ENCODE data around the gene PDCD7.

PDCD7 gene

DNA sequence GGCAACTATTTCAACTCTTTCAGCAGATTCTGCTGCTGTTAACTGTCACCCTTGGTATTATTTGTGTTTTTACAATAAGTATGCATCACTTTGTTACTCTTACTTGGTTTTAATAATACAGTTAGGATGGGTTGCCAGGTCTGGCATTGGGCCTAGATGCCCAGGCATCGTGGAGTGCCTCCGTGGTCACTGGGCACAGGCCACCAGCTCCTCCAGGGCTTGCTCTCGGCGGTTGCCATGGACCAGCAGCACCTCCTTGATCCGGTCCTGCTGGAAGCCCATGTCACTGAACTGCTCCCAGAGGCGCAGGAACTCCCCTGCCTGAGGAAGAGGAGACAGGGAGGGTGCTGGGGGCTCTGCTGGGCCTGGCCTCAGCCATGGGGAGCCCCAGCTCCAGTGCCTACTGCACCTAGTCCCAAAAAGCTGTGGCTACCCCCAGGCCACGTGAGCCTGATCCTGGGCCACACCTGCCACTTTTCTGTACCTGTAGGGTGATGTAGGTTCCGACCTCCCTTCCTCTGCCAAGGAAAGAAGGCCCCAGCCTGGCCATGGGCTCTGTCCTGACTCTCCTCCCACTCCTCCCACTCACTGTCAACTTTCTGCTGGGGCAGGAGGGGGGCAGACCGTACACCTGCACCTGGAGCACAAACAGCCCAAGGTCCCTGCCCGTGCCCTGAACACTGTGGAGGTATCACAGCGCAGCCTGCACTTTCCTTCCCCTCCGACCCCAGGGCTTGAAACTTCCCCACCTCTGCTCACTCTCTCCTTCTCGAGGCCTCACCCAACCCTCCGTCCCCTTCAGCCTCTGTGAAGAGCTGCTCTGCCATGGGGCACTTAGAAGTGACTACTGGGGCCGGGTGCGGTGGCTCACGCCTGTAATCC is 40.5 kb downstream of the PDCD7 start:
- H3K4me2 ChIP-seq (ENCODE audit: insufficient read depth, low read length) = no peak overlapping the region
- H3K9me3 ChIP-seq (ENCODE audit: insufficient read depth, low read length, severe bottlenecking) = no peaks in the 10 kb centered on the region
- H4K20me1 ChIP-seq (ENCODE audit: insufficient read depth, low read length) = no peaks in the 10 kb centered on the region
- H3K79me2 ChIP-seq (ENCODE audit: insufficient read depth, low read length) = no peaks in the 10 kb centered on the region
- no peak overlapping the region for H3K27ac ChIP-seq (ENCODE audit: low read length)
- no peaks in the 10 kb centered on the region for H3K27me3 ChIP-seq (ENCODE audit: insufficient read depth, low read length, poor library complexity)
- H2AFZ ChIP-seq (ENCODE audit: low read depth, low read length) = no peak overlapping the region
- no peak for TF ChIP-seq EZH2 (IDR thresholded peaks at IDR 0.05; ENCODE audit: borderline replicate concordance, low read depth, low read length, severe bottlenecking)
- TF ChIP-seq, protein P1, sequence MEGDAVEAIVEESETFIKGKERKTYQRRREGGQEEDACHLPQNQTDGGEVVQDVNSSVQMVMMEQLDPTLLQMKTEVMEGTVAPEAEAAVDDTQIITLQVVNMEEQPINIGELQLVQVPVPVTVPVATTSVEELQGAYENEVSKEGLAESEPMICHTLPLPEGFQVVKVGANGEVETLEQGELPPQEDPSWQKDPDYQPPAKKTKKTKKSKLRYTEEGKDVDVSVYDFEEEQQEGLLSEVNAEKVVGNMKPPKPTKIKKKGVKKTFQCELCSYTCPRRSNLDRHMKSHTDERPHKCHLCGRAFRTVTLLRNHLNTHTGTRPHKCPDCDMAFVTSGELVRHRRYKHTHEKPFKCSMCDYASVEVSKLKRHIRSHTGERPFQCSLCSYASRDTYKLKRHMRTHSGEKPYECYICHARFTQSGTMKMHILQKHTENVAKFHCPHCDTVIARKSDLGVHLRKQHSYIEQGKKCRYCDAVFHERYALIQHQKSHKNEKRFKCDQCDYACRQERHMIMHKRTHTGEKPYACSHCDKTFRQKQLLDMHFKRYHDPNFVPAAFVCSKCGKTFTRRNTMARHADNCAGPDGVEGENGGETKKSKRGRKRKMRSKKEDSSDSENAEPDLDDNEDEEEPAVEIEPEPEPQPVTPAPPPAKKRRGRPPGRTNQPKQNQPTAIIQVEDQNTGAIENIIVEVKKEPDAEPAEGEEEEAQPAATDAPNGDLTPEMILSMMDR (IDR thresholded peaks at IDR 0.05; ENCODE audit: borderline replicate concordance, extremely low read depth, low read length, poor library complexity, severe bottlenecking) = no peak
- H3K4me1 ChIP-seq (ENCODE audit: insufficient read depth, low read length) = no peaks in the 10 kb centered on the region
- H3K4me3 ChIP-seq (ENCODE audit: low read depth in 1 of 2, low read length in 2 of 2) = no peak overlapping the region
- H3K36me3 ChIP-seq (ENCODE audit: insufficient read depth, low read length) = no peaks in the 10 kb centered on the region
- ATAC-seq (ENCODE audit: insufficient read depth, low read depth) = no peak
- no peak for DNase-seq
- no peak overlapping the region for H3K9ac ChIP-seq (ENCODE audit: low read depth, low read length)

DNA sequence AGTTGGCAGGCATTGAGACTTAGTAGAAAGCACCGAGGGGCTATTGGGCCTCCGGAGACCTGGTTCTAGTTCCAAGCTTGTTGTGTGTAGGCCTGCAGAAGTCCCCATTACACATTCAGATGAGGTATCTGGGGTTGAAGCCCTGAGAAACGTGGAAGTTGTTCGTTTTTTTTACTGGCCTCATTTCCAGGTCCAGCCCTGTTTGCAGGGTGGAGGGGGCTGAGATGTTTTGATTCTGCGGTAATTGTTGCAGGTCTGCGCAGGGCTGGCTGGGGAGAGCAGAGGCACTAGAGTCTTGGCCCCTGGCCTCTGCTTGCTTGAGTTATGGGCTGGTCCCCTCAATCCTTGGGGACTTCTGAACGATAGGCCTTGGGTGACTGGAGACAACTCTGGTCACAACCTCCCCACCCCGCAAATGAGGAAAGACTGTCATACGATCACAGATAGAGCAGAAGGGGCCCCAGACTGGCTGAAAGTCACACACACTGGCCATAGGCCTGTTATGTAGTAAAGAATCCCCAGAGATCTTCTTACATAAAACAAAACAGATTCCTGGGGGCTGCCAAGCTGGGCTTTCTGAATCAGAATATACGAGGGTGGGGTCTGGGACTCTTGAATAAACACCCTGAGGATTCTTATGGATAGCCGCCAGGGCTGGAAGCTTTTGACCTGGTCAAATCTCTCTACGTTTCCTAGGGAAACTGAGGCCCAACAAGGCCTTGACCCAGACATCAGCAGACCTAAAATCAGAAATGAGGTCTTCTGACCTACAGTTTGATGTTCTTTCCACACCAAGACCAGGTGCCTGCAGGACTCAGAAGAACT is 41.5 kb downstream of the PDCD7 start:
- TF ChIP-seq EZH2 (IDR thresholded peaks at IDR 0.05; ENCODE audit: borderline replicate concordance, low read depth, low read length, severe bottlenecking) = no peak
- TF ChIP-seq, protein P1 (IDR thresholded peaks at IDR 0.05; ENCODE audit: borderline replicate concordance, extremely low read depth, low read length, poor library complexity, severe bottlenecking) = no peak
- DNase-seq (no peak), ATAC-seq (ENCODE audit: insufficient read depth, low read depth) (no peak)
- H3K27ac ChIP-seq (ENCODE audit: low read length) = no peak overlapping the region
- H2AFZ ChIP-seq (ENCODE audit: low read depth, low read length) = no peak overlapping the region
- H3K4me3 ChIP-seq (ENCODE audit: low read depth in 1 of 2, low read length in 2 of 2) = no peak overlapping the region
- H4K20me1 ChIP-seq (ENCODE audit: insufficient read depth, low read length) = no peaks in the 10 kb centered on the region
- no peaks in the 10 kb centered on the region for H3K4me1 ChIP-seq (ENCODE audit: insufficient read depth, low read length)
- no peak overlapping the region for H3K4me2 ChIP-seq (ENCODE audit: insufficient read depth, low read length)
- no peaks in the 10 kb centered on the region for H3K36me3 ChIP-seq (ENCODE audit: insufficient read depth, low read length)
- no peaks in the 10 kb centered on the region for H3K9me3 ChIP-seq (ENCODE audit: insufficient read depth, low read length, severe bottlenecking)
- no peak overlapping the region for H3K9ac ChIP-seq (ENCODE audit: low read depth, low read length)
- no peaks in the 10 kb centered on the region for H3K27me3 ChIP-seq (ENCODE audit: insufficient read depth, low read length, poor library complexity)
- H3K79me2 ChIP-seq (ENCODE audit: insufficient read depth, low read length) = no peaks in the 10 kb centered on the region

DNA sequence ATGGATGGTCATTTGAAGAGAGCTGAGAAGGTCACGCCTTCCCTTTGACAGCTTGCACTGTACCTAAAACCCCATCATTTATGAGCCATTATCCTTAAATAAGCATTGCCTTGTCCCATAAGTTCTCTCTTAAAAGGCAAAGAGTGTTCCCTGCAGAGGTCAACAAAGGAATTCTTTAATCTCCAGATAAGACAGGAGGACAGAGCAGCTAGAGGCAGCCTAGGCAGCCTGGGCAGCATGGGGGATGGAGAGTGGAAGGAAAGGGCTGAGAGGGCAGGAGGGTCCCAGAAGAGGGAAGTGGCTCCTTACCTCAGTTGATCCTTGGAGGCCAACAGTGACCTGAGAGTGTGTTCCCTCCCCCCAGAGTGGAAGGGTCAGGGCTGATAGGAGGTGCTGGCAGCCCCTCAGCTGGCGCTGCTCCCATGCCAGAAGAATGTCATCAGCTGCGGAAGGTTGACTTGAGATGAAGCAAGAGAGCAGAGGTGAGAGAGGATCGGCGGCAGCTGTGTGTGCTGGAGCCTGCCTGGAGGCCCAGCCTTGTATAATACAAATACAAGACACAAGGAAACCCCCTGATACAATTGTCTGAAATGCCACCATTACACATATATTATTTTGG is 44.3 kb downstream of the PDCD7 start:
- Histone ChIP-seq H3K27ac (ENCODE audit: low read length) (no peak overlapping the region), H3K9ac (ENCODE audit: low read depth, low read length) (no peak overlapping the region), H3K36me3 (ENCODE audit: insufficient read depth, low read length) (no peaks in the 10 kb centered on the region), H3K9me3 (ENCODE audit: insufficient read depth, low read length, severe bottlenecking) (no peaks in the 10 kb centered on the region), H3K4me3 (ENCODE audit: low read depth in 1 of 2, low read length in 2 of 2) (no peak overlapping the region), H3K27me3 (ENCODE audit: insufficient read depth, low read length, poor library complexity) (peaks cover 4% of the 10 kb centered on the region), H4K20me1 (ENCODE audit: insufficient read depth, low read length) (no peaks in the 10 kb centered on the region), H3K79me2 (ENCODE audit: insufficient read depth, low read length) (no peaks in the 10 kb centered on the region), H3K4me2 (ENCODE audit: insufficient read depth, low read length) (no peak overlapping the region), H3K4me1 (ENCODE audit: insufficient read depth, low read length) (no peaks in the 10 kb centered on the region), H2AFZ (ENCODE audit: low read depth, low read length) (no peak overlapping the region)
- DNase-seq (no peak), ATAC-seq (ENCODE audit: insufficient read depth, low read depth) (no peak)
- TF ChIP-seq, protein P1 (IDR thresholded peaks at IDR 0.05; ENCODE audit: borderline replicate concordance, extremely low read depth, low read length, poor library complexity, severe bottlenecking) = no peak
- TF ChIP-seq EZH2 (IDR thresholded peaks at IDR 0.05; ENCODE audit: borderline replicate concordance, low read depth, low read length, severe bottlenecking) = no peak
